GM08714 (cell line): ENCODE data around the gene MRPL19.

ENCODE experiments used
- H3K4me3 ChIP-seq: fragments of 200-500 bp; sonication (Bioruptor generic); 2 replicates; pipeline ENCODE4 v1.5.1; 2014; ENCODE audit warnings: mild to moderate bottlenecking, low read length, inconsistent platforms
- ZNF274 ChIP-seq: IDR thresholded peaks from 2 replicates; pipeline ENCODE4 v1.6.1; 2012; ENCODE audit warnings: mild to moderate bottlenecking, low read depth, low read length

The MRPL19 gene

GRCh38 chr2:75609937-75610508, 36.6 kb upstream of the MRPL19 start:
- TF ChIP-seq ZNF274, result no peak
- no peak overlapping the region for H3K4me3 ChIP-seq

DNA sequence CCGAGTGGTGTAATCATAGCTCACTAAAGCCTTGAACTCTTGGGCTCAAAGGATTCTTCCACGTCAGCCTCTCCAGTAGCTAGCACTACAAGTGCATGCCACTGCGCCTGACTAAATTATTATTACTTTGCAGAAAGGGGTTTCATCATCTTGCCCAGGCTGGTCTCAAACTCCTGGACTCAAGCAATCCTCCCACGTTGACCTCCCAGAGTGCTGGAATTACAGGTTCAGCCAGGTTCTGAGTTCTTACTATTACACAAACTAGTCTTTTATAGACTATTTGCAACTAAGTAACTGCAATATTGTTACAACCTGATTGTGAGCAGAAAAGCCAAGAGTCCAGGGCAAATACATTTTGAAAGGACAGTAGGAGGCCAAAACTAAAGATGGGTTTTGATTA, 35.9 kb upstream of the MRPL19 start:
- TF ChIP-seq ZNF274, result no peak
- H3K4me3 ChIP-seq, result no peak overlapping the region

DNA sequence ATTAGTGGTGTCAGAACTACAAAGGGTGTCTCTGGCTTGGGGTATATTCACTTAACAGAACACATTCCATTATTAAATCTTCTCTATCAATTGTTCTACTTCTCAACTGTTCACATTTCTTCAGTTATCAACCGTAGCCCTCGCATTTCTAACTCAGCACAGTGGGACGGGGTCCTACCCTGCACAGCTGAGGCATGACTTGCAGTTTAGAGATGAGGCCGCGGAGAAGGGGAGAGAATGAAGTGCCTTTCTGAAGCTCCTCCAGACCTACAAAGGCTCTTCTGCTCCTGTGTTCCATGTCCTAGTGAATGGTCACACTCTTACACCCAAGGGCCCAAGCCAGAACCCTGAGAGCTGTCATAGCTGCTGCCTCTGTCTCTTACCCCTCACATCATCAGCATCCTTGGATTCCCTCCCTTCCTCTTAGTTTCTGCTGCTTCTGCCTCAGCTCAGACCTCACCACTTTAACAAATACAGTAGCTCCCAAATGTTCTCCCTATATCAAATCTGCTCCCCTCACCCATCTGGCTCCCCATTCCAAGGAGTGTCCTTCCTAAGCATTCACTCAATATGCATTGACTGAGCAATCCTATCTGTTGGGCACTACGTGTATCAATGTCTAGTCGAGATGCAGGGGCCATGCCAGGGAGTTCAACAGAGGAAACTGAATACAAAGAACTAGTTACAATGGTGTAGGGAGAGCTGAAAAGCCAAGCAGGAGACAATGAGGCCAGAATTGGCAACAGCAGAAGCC, 34.3 kb upstream of the MRPL19 start:
- no peak for TF ChIP-seq ZNF274
- H3K4me3 ChIP-seq, result no peak overlapping the region

DNA sequence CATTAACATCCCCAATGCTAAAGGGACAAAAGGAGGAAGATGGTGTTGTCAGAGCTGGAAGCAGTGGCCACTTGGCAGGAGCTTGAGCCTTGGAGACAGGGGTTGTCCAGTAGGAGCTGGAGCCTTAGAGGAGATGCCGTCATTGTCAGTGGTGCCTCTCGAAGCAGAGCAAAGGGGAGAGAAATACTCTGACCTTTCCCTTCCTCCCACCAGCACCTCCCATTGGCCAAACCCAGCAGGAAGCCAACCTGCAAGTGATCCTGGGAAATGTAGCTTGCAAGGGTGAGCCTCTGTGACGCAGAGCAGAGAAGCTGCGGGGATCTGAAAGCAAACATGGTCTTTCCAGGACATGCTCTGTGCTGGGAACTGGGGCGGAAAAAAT, 33.7 kb upstream of the MRPL19 start:
- H3K4me3 ChIP-seq, result no peak overlapping the region
- TF ChIP-seq ZNF274, result no peak

- TF ChIP-seq ZNF274, result no peak
- no peak overlapping the region for H3K4me3 ChIP-seq
Measured at GRCh38 chr2:75614162-75614651, 32.4 kb upstream of the MRPL19 start.

- TF ChIP-seq ZNF274, result no peak
- no peak overlapping the region for H3K4me3 ChIP-seq
Measured at GRCh38 chr2:75616406-75616805, 30.2 kb upstream of the MRPL19 start.

DNA sequence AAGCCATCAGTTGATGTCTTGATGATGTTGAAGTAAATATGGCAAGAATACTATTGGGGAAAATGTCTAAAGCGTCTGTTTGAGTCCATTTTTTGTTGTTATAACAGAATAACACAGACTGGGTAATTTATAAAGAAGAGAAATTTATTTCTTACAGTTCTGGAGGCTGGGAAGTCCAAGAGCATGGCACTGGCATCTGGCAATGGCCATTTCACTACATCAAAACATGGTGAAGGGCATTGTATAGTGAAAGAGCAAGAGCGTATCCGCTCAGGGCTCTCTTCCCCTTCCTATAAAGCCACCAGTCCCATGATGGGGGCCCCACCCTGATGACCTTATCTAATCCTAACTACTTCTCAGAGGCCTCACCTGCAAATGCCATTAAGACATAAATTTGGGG, 29.6 kb upstream of the MRPL19 start:
- no peak for TF ChIP-seq ZNF274
- no peak overlapping the region for H3K4me3 ChIP-seq

DNA sequence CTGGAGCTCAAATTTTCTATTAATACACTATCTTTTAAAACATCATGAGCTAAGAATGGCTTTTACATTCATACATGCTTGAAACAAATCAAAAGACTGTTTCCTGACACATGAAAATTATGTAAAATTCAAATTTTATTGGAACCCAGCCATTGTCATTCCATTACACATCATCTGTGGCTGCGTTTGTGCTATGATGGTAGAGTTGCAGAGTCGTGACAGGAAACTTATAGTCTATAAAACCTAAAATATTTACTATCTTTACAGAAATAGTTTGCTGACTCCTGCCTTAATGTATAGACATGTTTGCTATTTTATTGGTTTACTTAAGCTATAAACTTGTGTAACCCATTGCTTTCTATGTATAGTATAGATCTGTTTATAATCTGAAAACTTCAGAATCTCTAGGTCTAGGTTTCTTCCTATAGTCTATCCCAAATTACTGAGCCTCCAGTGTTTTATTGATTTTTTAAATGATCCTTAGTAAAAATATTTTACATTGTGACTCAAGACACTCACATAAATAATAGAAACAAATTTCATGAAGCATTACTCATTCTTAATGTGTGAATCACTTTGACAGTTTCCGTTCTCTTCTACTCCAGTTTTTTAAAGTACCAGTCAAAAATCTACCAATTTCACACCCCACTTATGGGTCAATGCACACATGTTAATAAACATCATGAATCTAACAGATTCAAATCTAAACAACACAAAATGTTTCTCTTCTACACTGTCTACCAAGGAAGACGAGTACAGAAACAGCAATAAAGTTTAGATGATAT, 26.4 kb upstream of the MRPL19 start:
- no peak overlapping the region for H3K4me3 ChIP-seq
- no peak for TF ChIP-seq ZNF274

DNA sequence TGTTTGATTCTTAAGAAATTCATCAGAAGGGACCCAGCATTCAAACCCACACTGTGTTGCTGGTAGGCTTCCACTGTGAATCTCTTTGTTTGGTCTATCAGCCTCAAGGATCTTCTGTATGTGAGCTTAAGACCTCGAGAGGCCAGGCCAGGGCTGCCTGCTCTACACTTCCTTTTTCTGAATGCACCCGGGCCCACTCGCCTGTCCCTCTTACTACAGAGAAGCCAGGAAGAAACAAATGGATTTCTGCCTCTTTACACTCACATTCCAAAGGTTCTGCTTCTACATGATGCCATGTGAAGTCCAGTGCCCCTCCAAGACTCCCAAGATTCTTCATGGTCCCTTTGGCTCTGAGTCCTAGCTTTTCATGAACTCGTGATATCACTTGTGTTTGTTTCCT, 25.4 kb upstream of the MRPL19 start:
- no peak overlapping the region for H3K4me3 ChIP-seq
- TF ChIP-seq ZNF274, result no peak

- H3K4me3 ChIP-seq, result no peak overlapping the region
- no peak for TF ChIP-seq ZNF274
Measured at GRCh38 chr2:75622500-75622899, 24.1 kb upstream of the MRPL19 start.

DNA sequence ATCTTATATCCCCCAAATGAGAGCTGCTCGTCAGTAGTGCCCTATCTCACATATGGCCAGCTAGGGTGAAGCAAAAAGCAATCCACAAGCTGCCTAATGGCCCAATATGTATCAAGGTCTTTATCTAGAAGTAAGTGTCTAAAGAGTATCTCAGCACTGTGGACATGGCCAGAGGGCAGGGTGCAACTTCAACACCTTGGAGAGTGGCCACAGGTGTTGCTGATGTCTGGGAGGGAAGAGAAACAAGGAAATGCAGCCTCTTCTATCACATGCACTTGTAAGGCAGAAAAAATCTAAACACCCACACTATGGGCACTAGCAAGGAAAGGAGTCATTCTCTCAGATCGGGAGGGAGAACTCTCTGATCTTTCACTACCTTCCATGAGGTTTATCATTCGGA, 23.7 kb upstream of the MRPL19 start:
- TF ChIP-seq ZNF274, result no peak
- no peak overlapping the region for H3K4me3 ChIP-seq

DNA sequence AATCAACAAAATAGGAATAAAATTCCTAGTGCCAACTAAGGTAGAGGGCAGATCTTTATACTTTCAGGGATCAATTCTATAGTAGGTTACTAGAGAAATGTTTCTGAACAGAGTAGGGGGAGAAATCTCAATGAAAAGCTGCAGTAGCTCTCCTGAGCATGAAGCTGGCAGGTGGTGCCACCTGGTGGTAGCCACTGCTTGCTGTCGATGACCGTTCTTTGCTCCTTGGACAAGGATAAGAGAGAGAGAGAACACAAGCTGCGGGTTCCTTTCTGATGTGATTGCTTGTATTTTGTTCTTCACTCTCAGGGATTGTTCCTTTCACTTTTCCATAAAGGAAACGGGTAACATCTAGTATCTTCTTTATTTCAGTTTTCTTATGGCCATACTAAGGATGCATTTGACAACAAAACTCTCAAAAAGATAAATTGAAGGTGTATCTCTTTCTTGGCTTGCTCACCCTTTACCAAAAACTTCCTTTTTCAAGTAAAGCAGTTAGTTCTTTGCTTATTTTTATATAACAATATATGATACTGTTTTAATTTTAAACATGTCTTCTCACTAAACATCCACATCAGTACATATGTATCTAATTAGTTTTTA, 18.6 kb upstream of the MRPL19 start:
- TF ChIP-seq ZNF274, result no peak

GRCh38 chr2:75632091-75632701, 14.4 kb upstream of the MRPL19 start:
- no peak for TF ChIP-seq ZNF274
- H3K4me3 ChIP-seq, result no peak overlapping the region

More for the DNA sequence above, 18.6 kb upstream of the MRPL19 start:
- no peak overlapping the region for H3K4me3 ChIP-seq

DNA sequence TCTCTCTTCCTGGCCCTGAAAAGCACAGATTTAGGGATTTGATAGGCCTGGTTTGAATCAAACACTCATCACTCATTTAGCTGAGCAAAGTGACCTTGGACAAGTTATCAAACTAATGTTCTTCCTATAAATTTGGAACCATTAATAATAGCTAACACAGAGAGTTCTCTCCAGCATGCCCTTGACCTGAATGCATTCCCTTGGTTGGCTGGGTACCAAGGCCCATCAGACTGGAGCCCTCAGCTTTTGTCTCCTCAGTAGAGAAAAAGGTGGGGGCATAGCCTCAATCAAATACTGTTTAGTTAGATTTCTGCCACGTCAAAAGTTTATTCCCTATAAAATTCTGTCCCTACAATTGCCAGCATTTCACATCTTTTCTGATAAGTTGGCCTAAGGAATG, 13.8 kb upstream of the MRPL19 start:
- H3K4me3 ChIP-seq, result no peak overlapping the region
- TF ChIP-seq ZNF274, result no peak
